GM12873 (cell line): ENCODE results near the gene TLE2.

Experiments
- TF ChIP-seq, protein P1 (sequence below): IDR thresholded peaks from 2 replicates; pipeline ENCODE4 v1.5.1; 2012; ENCODE audit warnings: low read depth, mild to moderate bottlenecking, moderate library complexity, low read length, control low read depth; ENCODE audit not compliant: insufficient read depth; ENCODE audit errors: missing control alignments

The TLE2 gene

DNA sequence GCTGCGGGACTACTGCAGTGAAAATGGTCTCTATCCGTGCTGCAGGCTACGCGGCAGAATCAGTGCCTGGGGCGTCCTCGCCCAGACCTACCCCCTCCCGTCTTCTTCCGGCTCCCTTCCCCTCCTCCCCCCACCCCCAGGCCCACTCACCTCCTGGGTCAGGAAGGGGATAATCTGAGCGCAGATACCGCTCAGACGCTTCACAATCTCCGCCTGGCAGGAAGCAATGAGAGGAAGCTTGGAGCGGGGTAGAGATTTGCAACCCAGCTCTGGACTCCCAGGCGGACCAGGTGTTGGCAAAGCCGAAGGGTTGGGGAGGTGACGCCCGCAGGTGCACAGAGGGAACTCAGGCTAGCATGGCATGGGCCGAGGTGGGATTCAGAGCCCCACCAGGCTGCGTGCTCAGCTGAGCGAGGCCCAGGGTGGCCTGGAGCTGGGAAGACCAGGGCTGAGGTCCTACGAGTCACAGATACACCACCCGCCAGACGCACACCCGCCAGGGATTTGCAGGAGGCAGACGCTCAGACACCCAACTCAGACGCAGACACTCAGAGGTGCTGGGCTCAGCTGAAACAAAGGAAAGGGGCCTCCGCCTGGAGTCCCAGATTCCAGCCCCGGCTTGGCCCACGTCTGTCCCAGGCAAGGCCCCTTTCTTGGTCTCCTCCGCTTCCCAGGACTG, 4.1 kb downstream of the TLE2 start:
- TF ChIP-seq, protein P1, sequence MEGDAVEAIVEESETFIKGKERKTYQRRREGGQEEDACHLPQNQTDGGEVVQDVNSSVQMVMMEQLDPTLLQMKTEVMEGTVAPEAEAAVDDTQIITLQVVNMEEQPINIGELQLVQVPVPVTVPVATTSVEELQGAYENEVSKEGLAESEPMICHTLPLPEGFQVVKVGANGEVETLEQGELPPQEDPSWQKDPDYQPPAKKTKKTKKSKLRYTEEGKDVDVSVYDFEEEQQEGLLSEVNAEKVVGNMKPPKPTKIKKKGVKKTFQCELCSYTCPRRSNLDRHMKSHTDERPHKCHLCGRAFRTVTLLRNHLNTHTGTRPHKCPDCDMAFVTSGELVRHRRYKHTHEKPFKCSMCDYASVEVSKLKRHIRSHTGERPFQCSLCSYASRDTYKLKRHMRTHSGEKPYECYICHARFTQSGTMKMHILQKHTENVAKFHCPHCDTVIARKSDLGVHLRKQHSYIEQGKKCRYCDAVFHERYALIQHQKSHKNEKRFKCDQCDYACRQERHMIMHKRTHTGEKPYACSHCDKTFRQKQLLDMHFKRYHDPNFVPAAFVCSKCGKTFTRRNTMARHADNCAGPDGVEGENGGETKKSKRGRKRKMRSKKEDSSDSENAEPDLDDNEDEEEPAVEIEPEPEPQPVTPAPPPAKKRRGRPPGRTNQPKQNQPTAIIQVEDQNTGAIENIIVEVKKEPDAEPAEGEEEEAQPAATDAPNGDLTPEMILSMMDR, result no peak

DNA sequence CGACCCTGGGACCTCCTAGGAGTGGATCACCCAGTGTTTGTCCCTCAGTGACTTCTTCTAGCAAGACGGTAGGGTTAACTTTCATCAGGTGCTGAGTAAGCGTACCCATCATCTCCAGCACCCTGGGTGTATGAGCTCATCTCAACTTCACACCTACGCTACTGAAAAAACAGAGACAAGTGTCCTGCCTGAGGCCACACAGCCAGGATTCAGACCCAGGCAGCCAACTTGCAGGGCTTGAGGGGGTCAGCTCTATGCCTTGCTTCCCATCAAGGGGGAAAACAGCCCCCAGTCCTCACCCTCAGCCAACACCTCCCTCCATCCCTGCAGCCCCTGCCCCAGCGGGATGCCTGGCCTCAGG, 4.6 kb downstream of the TLE2 start:
- TF ChIP-seq, protein P1, result no peak

DNA sequence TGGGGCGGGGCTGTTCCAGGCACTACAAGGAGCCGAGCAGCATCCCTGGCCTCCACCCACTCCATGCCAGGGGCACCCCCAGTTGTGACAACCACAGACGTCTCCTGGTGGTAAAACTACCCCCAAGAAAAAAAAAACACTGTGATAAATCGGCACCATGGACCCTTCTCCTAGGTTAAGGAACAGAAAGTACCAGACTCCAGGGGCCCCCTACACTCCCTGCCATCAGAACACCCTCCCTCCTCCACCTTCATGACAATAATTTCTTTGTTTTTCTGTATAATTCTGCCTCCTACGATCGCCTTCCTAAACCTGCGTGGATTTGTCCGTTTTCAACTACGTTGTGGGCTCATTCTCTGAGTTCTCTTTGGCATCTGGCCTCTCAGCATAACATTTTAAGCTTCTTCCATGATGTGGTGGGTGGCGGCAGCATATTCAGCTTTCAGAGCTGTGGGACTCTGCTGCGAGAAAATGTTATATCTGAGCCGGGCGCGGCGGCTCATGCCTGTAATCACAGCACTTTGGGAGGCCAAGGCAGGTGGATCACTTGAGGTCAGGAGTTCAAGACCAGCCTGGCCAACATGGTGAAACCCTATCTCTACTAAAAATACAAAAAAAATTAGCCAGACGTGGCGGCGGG, 8.6 kb downstream of the TLE2 start:
- TF ChIP-seq, protein P1, result no peak

DNA sequence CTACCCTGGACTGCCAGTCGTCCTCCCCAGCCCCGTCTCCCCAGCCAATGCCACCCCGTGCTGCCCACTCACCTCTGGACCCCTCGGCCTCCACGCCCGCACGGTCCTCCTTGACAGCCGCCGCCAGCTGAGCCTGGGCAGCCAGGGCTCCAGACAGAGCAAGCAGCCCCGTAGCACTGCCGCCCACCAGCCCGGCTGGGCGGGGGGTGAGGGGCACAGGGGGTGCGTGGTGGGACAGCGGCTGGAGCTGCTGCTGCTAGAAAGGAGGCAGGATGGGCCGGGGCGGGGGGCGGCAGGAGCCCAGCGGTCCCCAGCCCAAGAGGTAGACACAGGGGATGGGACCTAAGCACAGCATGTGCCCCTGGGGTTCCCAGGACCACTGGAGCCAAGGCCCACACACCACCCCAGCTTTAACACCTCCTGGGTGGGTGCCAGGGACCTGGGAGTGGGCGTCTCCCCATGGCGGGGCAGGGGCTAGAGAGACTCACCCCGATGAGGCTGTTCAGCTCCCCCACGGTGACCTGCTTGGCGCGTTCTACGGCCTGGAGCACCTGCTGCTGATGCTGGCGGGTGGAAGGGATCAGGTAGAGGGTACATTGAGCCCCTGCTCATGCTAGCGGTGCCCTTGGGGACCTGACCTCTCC, 9.7 kb downstream of the TLE2 start:
- TF ChIP-seq, protein P1, result no peak

DNA sequence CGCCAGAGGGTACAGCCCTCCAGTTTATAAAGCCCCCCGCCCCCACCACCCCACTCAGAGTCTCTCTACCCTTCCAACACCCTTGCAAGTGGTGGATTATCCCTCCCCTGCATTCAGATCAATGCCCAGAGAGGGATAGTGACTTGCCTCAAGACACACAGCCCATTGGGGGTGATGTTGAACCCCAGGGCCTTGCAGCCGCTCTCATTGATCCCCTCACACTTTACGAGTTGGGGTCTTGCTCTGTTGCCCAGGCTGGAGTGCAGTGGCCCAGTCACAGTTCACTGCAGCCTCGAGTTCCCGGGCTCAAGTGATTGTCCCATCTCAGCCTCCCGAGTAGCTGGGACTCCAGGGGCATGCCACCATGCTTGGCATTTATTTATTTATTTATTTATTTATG, 11.2 kb downstream of the TLE2 start:
- TF ChIP-seq, protein P1, result no peak

DNA sequence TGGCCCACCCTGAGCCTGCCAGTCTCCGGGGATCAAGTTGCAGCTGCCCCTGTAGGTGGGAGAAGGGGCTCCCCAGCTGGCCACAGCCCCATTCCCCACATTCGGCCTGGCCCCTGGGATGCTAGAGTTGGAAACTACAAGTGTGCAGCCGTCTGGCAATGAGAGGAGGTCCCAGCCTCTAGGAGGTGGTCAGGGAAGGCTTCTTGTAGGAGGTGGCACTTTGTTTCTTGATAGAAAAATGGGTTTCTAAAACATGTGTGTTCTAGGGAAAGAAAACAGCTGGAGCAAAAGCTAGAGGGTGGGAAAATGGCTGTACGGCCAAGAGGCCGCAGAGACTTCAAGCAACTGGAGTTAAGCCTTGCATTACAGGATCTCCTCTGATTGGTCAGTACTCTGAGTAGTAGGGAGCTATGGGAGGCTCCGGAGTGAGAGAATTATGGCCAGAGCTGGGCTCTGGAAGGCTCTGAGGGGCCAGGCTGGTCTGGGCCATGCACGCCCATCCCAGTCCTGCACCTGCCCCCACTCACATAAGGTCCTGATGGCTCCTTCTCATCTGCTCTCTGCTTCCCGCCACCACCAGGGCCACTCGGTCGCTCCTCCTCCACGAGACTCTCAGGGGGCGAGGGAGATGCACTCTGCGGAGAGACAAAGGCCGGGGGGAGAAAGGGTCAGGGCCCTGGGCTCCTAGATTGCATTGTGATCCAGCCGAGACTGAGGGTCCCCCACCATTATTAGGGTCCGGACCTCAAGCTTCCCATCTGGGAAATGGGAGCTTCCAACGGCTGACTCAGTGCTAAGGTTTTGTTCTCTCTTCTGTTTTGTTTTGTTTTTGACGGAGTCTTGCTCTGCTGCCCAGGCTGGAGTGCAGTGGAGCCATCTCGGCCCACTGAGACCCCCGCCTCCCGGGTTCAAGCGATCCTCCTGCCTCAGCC, 13.7 kb downstream of the TLE2 start:
- TF ChIP-seq, protein P1, result no peak

DNA sequence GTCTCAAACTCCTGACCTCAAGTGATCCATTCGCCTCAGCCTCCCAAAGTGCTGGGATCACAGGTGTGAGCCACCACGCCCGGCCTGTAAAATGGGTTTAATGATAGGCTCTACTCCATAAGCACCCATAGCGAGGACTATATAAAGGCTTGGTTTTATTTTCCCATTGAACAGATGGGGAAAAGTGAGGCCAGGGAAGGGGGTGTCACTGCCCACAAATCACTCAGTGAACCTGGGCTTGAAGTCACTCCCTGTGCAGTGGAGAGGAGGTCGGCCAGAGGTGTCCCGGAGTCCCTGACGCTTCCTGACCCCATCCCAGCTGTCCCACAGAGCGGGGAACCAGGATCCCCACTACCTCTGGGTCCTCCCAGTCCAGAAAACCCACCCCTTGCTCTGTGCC, 14.9 kb downstream of the TLE2 start:
- TF ChIP-seq, protein P1, result no peak
